ENCODE data around the gene SLC12A4.

Gene SLC12A4

GRCh38 chr16:67962135-67962534 is 6.3 kb downstream of the SLC12A4 start:
- no peak for DNase-seq

- peak; percentile 100 for DNase-seq
Measured at GRCh38 chr16:67961551-67961957, 6.9 kb downstream of the SLC12A4 start.

GRCh38 chr16:67959536-67960329 is 8.7 kb downstream of the SLC12A4 start:
- no peak for DNase-seq

- DNase-seq: no peak
Measured at GRCh38 chr16:67957622-67958021, 10.8 kb downstream of the SLC12A4 start.

GRCh38 chr16:67954421-67955196 is 13.8 kb downstream of the SLC12A4 start:
- DNase-seq: no peak

- no peak for DNase-seq
Measured at GRCh38 chr16:67953641-67954375, 14.6 kb downstream of the SLC12A4 start.

GRCh38 chr16:67951485-67951884 is 17.0 kb downstream of the SLC12A4 start:
- DNase-seq: no peak

- no peak for DNase-seq
Measured at GRCh38 chr16:67950335-67950843, 18.0 kb downstream of the SLC12A4 start.

GRCh38 chr16:67949645-67950044 is 18.8 kb downstream of the SLC12A4 start:
- DNase-seq: no peak

- no peak for DNase-seq
Measured at GRCh38 chr16:67948015-67948414, 20.4 kb downstream of the SLC12A4 start.

GRCh38 chr16:67946966-67947558 is 21.4 kb downstream of the SLC12A4 start:
- DNase-seq: no peak

- no peak for DNase-seq
Measured at GRCh38 chr16:67946128-67946569, 22.3 kb downstream of the SLC12A4 start.

- no peak for DNase-seq
Measured at GRCh38 chr16:67945392-67945933, 23.0 kb downstream of the SLC12A4 start.

- no peak for DNase-seq
Measured at GRCh38 chr16:67944690-67945391, 23.6 kb downstream of the SLC12A4 start.

- no peak for DNase-seq
Measured at GRCh38 chr16:67943619-67944504, 24.6 kb downstream of the SLC12A4 start, which contains the start of gene LCAT. TSS of gene LCAT (minus strand) at chr16:67944120. CDS start at chr16:67944101, 19 bp downstream.

- no peak for DNase-seq
Measured at GRCh38 chr16:67943256-67943618, 25.2 kb downstream of the SLC12A4 start.

GRCh38 chr16:67942510-67943255 is 25.8 kb downstream of the SLC12A4 start:
- peak; percentile 1 for DNase-seq

GRCh38 chr16:67942200-67942509 is 26.3 kb downstream of the SLC12A4 start:
- peak; percentile 56 for DNase-seq

- DNase-seq: peak; percentile 2
Measured at GRCh38 chr16:67941469-67942199, 26.8 kb downstream of the SLC12A4 start.
